AG08396 (cell line): ENCODE results near the gene GZMB.
"Not testable (repeated sequence)": the region's sequence is repeated elsewhere in the genome, so short reads cannot be mapped to it uniquely, and the experiment has no call there.

Experiments
- DNase-seq: peaks from one replicate; pipeline ENCODE4 v3.0.0; 2012; ENCODE audit warnings: low spot score, mixed read lengths

The GZMB gene

DNA sequence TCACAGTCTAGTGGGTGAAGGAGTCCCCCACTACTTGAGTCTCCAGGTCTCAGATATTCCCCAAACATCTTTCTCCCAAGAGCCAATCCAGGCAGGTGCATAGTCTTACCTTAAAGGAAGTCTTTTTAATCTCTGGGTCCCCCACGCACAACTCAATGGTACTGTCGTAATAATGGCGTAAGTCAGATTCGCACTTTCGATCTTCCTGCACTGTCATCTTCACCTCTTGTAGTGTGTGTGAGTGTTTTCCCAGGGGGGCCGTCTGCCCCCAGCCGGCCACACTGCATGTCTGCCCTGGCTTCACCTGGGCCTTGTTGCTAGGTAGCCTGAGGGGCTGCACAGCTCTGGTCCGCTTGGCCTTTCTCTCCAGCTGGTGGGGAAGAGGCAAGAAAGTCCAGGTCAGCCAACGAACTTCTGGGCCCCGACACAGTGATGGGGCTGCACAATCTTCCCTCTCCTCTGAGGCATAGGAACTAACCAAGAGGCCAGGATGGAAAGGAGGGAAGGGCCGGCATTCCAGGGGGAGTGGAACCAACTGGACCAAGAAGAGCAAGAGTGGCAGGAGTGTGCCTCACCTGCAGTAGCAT, 2.1 kb downstream of the GZMB start:
- no peak for DNase-seq

DNA sequence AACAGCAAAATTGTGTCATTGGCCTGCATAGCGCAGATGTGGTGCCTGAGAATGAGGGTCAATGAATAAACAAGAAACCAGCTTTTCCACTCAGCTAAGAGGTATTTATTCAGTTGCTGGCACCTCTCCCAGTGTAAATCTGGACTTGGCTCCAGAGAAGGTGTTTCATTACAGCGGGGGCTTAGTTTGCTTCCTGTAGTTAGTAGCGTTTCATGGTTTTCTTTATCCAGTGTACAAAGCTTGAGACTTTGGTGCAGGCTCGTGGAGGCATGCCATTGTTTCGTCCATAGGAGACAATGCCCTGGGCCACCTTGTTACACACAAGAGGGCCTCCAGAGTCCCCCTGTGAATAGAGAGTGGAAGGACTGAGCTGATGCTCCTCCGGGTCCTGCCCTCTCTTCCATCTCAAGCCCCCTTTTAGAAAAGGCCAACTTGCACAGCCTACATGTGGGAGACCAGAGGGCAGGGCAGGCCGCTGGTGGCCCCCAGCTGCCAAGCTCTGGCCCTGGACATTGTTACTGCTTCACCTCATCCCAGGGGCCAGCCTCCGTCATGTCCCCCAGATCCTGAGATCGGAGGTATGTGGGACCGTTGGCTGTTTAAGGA, 3.0 kb downstream of the GZMB start:
- no peak for DNase-seq

DNA sequence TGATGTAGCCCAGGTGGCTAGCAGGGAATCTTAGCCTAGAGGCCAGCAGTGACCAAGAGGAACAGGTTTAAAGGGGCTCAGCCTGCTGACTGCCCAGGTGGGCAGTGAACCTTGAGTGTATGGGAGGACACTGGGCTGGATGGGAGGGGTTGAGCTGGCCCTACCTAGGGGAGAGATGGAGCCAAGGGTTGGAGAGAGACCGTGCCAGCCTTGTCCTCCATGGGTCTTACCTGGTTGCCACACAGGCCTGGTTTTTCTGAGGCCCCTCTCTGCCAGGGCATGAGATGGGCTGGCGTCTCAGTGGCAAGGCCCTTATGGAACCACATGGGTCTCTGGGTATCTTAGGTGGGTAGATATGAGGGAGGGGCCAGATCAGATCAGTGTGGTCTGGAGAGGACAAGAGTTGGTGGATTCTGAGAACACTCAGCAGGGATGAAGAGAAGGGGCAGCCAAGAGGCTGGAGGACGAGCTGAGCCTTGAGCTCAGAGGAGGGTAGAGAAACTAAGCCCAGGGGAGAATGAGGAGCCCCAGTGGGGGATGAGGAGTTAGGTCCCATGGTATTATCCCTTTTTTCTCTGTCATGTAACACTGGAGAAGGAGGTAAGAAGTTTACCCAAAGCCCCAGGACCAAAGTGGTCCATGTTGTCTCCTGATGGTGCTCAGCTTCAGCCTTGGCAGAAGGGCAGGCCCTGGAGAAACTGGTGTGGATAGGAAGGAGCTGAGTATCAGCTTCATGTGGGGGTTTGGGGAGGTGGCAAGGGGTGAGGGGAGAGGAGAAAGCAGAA, 3.7 kb downstream of the GZMB start:
- no peak for DNase-seq

DNA sequence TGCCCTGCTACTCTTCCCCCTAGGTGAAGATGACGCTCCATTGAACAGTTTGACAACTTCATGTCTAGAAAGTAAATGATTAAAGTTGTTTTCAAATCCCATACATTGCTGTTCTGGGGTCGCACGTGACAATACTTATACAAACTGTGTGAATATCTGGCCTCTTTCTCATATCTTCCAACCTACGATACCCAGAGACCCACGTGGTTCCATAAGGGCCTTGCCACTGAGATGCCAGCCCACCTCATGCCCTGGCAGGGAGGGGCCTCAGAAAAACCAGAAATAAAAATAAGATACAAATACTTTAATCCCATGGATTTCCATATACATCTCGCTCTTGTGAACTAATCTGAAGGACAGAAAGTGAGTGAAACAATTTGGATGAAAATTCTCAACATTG, 4.5 kb downstream of the GZMB start:
- no peak for DNase-seq

DNA sequence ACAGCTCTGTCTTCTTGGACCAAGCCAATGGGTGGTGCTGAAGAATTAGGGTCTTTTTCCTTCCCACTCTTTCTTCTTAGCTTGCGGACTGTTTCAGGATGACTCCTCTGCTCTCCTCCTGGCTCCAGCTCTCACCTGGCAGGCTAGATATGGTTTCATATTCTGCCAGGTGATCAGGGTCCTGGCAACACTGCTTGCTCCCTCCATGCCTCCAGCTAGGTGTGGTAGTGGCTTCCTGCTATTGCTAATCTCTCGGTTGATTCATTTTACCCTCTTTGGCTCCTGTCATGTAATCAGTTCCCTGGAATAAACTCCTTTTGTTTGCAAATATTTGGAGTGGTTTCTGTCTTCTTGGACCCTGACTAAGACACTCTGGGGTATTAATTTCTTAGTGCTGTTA, 20.2 kb downstream of the GZMB start:
- DNase-seq: no peak

DNA sequence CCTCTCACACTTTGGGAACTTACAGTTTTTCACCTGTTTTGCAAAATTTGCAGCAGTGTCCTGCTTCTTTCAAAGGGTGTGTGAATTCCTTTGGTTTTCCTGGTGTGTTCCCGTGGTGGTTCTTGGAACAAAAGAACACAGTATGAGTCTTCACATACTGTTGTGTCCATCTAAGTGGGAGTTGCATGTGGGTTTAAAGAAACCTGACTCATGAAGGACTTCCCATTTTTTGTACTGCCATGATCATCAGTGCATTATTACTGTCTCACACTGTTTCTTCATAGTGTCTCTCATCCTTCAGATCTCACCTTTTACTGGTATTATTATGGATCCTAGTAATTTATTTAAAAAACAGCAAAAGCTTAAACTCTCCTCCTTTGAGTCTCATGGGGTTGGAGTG, 20.7 kb downstream of the GZMB start:
- DNase-seq: no peak

DNA sequence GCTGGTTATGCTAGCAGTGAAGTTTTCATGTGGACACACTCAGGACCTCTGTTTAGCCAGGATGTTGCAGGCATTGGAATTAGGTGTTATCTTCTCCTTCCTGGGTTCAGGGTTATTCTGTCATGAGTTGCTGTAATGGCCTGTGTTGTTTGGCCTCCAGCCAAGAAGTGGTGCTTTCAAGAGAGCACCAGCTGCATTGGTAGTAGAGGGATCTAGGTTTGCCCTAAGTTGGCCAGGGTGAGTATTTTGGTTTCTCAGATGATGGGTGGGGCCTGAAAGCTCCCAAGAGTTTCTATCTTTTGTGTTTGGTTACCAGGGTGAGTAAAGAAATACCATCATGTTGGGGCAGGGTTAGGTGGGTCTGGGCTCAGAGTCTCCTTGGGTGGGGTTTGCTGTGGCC, 21.8 kb downstream of the GZMB start:
- DNase-seq: no peak

DNA sequence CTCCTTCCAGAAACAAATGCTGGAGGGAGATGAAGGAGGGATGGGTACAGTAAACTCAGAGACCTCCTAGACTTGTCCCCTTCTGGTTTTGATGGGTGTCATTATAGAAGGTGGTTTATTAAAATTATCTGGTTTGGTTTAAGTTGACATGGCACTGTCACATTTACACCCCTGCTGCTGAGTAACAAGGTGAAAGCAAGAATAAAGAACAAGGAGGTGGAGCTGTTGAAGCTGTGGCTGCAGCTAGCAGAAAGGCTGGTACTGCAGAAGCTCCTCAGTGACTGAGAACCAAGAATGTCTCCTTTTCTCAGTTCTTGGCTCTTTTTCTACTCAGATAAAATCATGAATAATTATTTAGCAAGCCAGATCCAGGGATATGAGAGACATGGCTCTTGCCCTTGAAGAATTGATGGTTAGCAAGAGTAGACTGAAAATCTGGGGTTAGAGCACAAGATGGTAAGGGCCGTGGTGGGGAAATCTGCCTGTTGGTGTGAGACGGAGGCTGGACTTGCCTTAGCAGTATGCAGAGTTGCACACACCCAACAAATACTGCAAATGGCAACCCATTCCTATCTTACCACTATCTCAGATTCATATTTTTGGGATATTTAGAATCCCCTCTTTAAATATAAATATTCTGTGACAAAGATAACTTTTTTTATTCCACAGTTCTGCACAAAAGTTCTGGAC, 24.2 kb downstream of the GZMB start, which contains the start of gene GZMH:
Gene GZMH (minus strand): TSS at position 31 of the 690 bp plus-strand sequence. CDS start 72 bp downstream, outside the sequence.
- no peak for DNase-seq

DNA sequence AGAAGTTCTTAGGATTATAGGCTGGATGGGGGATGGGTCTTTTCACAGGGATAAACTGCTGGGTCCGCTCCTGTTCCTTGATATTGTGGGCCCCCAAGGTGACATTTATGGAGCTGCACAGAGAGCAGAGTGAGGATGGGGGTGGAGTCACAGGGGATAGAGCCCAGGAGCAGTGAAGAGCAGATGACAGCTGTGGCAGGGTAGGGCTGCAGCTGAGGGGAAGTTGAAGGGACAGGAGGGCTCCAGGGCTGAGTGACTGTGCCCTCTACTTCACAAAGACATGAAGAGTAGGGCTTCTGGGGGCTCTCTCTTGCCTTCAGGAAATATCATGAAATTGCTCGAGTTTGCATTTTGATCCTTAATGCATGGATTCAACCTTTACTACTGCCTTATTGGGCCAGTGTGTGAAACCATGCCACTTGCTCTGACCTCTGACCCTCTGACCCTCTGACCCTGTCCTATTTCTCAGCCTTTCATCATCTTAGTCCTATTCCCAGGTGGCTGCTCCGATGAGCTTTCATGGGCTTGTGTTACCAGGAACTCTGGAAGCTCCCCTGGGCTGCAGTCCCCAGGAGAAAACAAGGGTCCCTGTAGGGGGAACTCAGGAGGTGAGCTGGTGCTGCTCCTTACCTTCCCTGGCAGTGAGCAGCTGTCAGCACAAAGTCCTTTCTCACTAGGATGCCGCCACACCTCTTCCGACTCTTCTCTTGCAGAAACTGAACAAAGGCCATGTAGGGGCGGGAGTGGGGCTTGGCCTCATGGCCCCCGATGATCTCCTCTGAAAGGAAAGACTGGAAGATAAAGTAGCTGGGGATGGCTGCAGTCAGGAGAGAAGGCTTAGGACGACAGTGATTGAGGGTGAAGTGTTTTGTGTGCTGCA, 26.1 kb downstream of the GZMB start:
- DNase-seq: no peak

DNA sequence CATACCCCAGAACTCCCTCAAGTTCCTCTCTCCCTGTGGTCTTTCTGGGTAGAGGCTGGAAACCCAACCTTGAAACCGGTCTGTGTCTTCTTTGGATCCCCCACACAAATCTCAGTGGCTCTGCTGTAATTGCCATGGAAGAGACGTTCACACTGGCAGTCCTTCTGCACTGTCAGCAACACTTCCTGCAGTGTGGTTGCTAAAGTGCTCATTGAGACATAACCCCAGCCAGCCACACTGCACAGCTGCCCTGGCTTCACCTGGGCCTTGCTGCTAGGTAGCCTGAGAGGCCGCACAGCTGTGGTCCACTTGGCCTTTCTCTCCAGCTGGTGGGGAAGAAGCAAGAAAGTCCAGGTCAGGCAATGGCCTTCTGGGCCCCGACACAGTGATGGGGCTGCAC, 26.9 kb downstream of the GZMB start:
- no peak for DNase-seq

DNA sequence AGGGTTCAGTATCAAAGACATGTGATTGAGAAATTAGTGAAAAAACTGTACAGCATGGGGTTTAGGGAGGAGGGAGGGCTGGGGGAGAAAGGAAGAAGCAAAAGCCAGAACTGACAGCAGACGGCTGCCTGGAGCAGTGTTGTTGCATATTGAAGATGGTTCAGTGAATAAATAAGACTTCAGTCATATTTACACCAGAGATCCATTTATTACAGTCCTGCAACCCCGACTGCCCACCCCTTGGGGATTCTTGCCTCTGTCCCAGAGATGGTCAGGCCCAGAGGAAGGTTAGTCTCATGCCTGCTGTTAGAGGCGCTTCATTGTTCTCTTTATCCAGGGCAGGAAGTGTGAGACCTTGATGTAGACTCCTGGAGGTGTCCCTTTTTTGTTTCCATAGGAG, 27.7 kb downstream of the GZMB start:
- no peak for DNase-seq

DNA sequence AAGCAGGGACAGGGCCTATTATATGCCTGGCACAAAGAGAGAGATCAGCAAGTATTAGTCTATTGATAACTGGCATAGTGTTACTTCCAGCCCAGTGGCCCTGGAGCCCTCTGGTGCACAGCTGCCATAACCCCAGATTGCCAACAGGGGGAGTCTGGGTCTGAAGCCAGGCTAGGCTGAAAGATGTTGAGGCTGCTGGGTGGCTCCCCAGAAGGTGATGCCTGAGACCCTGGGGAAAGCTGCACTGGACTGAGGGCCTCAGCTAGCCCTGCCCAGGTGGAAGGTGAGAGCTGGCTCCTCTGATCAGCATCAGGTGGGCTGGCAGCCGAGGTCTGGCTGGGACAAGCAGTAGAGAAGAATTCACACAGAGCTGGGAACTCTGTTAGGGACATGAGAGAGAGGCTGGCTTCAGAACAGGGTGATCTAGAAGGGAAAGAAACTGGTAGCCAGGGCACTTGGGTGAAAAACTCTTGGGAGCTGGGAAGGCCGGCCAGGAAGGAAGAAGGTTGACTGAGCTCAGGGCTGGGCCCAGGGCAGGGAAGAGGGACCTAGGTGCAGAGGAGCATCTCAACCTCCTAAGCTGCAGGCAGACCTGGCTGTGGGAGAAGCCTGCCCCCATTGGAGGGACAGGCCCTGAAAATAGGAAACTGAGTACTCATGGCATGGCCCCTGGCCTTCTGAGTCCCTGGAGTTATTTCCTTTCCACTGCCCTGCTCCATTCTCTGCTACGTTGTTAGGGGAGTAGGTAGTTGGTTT, 28.4 kb downstream of the GZMB start:
- DNase-seq: no peak

DNA sequence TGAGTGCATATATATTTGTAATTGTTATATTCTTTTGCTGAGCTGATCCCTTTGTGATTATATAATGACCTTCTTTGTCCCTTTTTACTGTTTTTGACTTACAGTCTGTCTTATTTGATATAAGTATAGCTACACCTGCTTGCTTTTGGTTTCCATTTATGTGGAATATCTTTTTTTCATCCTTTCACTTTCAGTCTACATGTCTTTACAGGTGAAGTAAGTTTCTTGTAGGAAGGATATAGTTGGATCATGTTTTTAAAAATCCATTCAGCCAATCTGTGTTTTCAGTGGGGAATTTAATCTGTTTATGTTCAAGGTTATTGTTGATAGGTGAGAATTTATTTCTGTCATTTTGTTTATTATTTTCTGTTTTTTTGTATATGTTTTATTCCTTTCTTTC, 36.6 kb downstream of the GZMB start:
- DNase-seq: no peak

DNA sequence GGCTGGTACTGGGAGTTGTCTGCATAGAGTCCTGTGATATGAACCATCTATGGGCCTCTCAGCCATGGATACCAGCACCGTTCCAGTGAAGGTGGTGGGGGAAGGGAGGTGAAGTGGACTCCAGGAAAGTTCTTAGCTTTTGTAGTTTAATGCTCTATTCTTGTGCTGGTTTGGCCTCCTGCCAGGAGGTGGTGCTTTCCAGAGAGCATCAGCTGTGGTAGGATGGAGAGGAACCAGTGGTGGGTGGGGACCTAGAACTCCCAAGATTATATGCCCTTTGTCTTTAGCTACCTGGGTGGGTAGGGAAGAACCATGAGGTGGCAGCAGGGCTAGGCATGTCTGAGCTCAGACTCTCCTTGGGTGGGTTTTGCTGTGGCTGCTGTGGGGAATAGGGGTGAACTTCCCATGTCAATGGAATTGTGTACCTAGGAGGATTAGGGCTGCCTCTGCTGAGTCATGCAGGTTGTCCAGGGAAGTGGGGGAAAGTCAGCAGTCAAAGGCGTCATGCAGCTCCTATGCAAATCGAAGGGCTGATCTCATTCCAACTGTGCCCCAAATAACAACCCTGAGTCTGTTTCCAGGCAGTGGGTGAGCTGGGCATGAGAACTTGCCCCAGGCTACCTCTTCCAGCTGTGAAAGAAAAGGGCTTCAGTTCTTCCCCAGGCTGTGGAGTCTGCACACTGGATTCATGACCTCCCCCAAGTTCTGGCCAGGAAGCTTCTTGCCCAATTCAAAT, 38.7 kb downstream of the GZMB start:
- DNase-seq: no peak

DNA sequence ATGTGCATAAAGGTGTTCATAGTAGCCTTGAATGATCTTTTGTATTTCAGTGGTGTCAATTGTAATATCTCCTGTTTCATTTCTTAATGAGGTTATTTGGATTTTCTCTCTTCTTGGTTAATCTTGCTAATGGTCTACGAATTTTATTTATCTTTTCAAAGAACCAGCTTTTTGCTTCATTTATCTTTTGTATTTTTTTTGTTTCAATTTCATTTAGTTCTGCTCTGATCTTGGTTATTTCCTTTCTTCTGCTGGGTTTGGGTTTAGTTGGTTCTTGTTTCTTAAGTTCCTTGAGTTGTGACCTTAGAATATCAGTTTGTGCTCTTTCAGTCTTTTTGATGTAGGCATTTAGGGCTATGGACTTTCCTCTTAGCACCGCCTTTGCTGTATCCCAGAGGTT, 43.0 kb downstream of the GZMB start:
- DNase-seq: not testable (repeated sequence)

DNA sequence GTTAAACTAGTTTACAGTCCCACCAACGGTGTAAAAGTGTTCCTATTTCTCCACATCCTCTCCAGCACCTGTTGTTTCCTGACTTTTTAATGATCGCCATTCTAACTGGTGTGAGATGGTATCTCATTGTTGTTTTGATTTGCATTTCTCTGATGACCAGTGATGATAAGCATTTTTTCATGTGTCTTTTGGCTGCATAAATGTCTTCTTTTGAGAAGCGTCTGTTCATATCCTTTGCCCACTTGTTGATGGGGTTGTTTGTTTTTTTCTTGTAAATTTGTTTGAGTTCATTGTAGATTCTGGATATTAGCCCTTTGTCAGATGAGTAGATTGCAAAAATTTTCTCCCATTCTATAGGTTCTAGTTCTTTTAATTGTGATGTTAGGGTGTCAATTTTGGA, 49.6 kb downstream of the GZMB start:
- not testable (repeated sequence) for DNase-seq
